K562 (cell line): ENCODE data around the gene RNPEPL1. TPM values are rescaled to one million over a fixed set of nuclear protein-coding genes. Genes with fewer than 3 reads are reported as not detected.

Experiments
- ATAC-seq: fragments of 200-7000 bp; cut with Tn5 transposase; 3 replicates; pipeline ENCODE4 v1.9.1; 2020; ENCODE audit warnings: moderate library complexity
- BruUV-seq: library from RNA; stranded (reverse); fragments of 400-500 nt; replicated peaks from 2 replicates; lab custom pipeline; 2021; lab: Mats Ljungman, UMichigan
- CTCF ChIA-PET: fragments of 300-600 bp; formaldehyde crosslinking; extraction: SDS; loops from one replicate; lab custom pipeline; 2021; ENCODE audit warnings: low intra/inter-chr PET ratio; lab: Yijun Ruan, JAX
- POLR2A ChIA-PET: fragments of 300-600, 350-650 bp; sonication (Branson Sonifier 250); formaldehyde crosslinking; extraction: SDS; loops from one replicate; lab custom pipeline; 2021; ENCODE audit warnings: antibody characterized with exemption, inconsistent platforms; lab: Yijun Ruan, JAX
- DNase-seq, 4 experiments: peaks; one replicate each; pipeline versions ENCODE4 v3.0.0 to v3.0.0-alpha.2; 2011 to 2018; ENCODE audit warnings: low spot score in 3 of 4, mixed read lengths in 3 of 4; ENCODE audit errors: extremely low read depth in 1 of 4
- FAIRE-seq: peaks from 2 replicates; lab custom pipeline; 2011; peaks lifted over from hg19 to GRCh38; lab: Jason Lieb, UNC
- H2AFZ ChIP-seq: 2 replicates; pipeline ENCODE4 v1.6.0; 2011; ENCODE audit warnings: low read depth, low read length, control low read depth, inconsistent platforms
- H3K27ac ChIP-seq: fragments of 200-600 bp; 3 replicates; pipeline ENCODE4 v1.8.0; 2011; ENCODE audit warnings: low read depth, mild to moderate bottlenecking, control low read depth, inconsistent platforms, low read length, moderate library complexity, mixed read lengths; ENCODE audit errors: extremely low read depth
- H3K27me3 ChIP-seq, 2 experiments: fragments of 300-600 bp in 1 of 2; 2 replicates in 1 of 2; 3 replicates in 1 of 2; pipeline versions ENCODE4 v1.6.0 to v1.8.0; 2011; ENCODE audit warnings: inconsistent platforms in 2 of 2, low read length in 2 of 2, mild to moderate bottlenecking in 1 of 2, mixed read lengths in 1 of 2, moderate library complexity in 1 of 2; ENCODE audit not compliant: control insufficient read depth in 2 of 2, insufficient read depth in 2 of 2
- H3K36me3 ChIP-seq: fragments of 300-600 bp; 3 replicates; pipeline ENCODE4 v1.8.0; 2011; ENCODE audit warnings: mild to moderate bottlenecking, low read length, inconsistent platforms; ENCODE audit not compliant: control insufficient read depth, insufficient read depth
- H3K4me1 ChIP-seq, 2 experiments: fragments of 200-600 bp in 1 of 2; replicated peaks in 1 of 2; 2 replicates in 1 of 2; 3 replicates in 1 of 2; pipeline versions ENCODE4 v1.5.1 to v1.8.0; 2011; ENCODE audit warnings: inconsistent platforms in 2 of 2, low read length in 2 of 2, mild to moderate bottlenecking in 1 of 2, mixed read lengths in 1 of 2, moderate library complexity in 1 of 2; ENCODE audit not compliant: control insufficient read depth in 2 of 2, insufficient read depth in 2 of 2
- H3K4me2 ChIP-seq: 2 replicates; pipeline ENCODE4 v1.6.1; 2011; ENCODE audit warnings: low read length, control low read depth, inconsistent platforms, mixed read lengths; ENCODE audit not compliant: insufficient read depth
- H3K4me3 ChIP-seq: fragments of 200-600 bp; sonication (generic), shearing (Covaris generic); 2 replicates; pipeline ENCODE4 v1.5.1; 2016; ENCODE audit warnings: control low read depth, inconsistent platforms
- H3K79me2 ChIP-seq: fragments of 200-600 bp; 3 replicates; pipeline ENCODE4 v1.8.0; 2011; ENCODE audit warnings: low read length, inconsistent platforms; ENCODE audit not compliant: control insufficient read depth, insufficient read depth
- H3K9ac ChIP-seq, 2 experiments: 2 replicates each; pipeline versions ENCODE4 v1.6.0 to v1.6.1; 2011; ENCODE audit warnings: low read depth in 2 of 2, low read length in 2 of 2, control low read depth in 1 of 2, inconsistent platforms in 1 of 2, mild to moderate bottlenecking in 1 of 2, mixed read lengths in 1 of 2; ENCODE audit not compliant: insufficient read depth in 1 of 2
- H3K9me1 ChIP-seq: one replicate; pipeline ENCODE4 v1.6.0; 2011; ENCODE audit warnings: inconsistent platforms, mild to moderate bottlenecking, low read length, moderate library complexity; ENCODE audit not compliant: control insufficient read depth, insufficient read depth
- H3K9me3 ChIP-seq: replicated peaks from 2 replicates; pipeline ENCODE4 v1.5.1; 2011; ENCODE audit warnings: low read depth, low read length, inconsistent platforms; ENCODE audit not compliant: control insufficient read depth, insufficient read depth
- H4K20me1 ChIP-seq: replicated peaks from 2 replicates; pipeline ENCODE4 v1.6.1; 2011; ENCODE audit warnings: low read length, inconsistent platforms, mixed read lengths; ENCODE audit not compliant: control insufficient read depth, insufficient read depth
- ATF7 ChIP-seq: fragments of 450-650 bp; IDR thresholded peaks from 2 replicates; pipeline ENCODE4 v1.7.1; 2014; ENCODE audit warnings: mild to moderate bottlenecking, moderate library complexity
- CSDE1 ChIP-seq, 2 experiments: fragments of 450-650 bp; IDR thresholded peaks; 2 replicates each; pipeline ENCODE4 v1.6.1; 2016; ENCODE audit warnings: mild to moderate bottlenecking in 1 of 2
- DIDO1 ChIP-seq: fragments of 450-650 bp; IDR thresholded peaks from 2 replicates; pipeline ENCODE4 v1.6.1; 2016; ENCODE audit warnings: low read depth, missing biosample characterization, missing genetic modification characterization
- HMG20A ChIP-seq: fragments of 450-650 bp; formaldehyde crosslinking; conservative IDR thresholded peaks from 2 replicates; pipeline ENCODE4 v1.4.0; 2020; ENCODE audit warnings: mild to moderate bottlenecking, mixed read lengths
- ILK ChIP-seq: fragments of 450-650 bp; IDR thresholded peaks from 2 replicates; pipeline ENCODE4 v1.6.1; 2016; ENCODE audit warnings: missing genetic modification characterization, low read depth, mild to moderate bottlenecking, missing compliant biosample characterization, moderate library complexity, borderline replicate concordance
- PHTF2 ChIP-seq: fragments of 250-450 bp; sonication (Bioruptor Pico); IDR thresholded peaks from 2 replicates; pipeline ENCODE4 v1.5.0; 2021; ENCODE audit warnings: mild to moderate bottlenecking
- SUPT5H ChIP-seq: fragments of 450-650 bp; IDR thresholded peaks from 2 replicates; pipeline ENCODE4 v1.6.1; 2016
- ZFP36 ChIP-seq: fragments of 150-350 bp; IDR thresholded peaks from 2 replicates; pipeline ENCODE4 v1.6.1; 2018; ENCODE audit warnings: low read length, low read depth; ENCODE audit not compliant: partially characterized antibody
- WGBS: fragments of 100-300 bp; shearing (Covaris generic); methylation state at CpG from one replicate; pipeline ENCODE4 v1.1.6; 2016; ENCODE audit warnings: low coverage, mixed read lengths; ENCODE audit not compliant: insufficient coverage; ENCODE audit errors: missing lambda C conversion rate; 5-methylcytosine and 5-hydroxymethylcytosine counted together
- in situ Hi-C: fragments of 300-500 bp; cut with MboI; formaldehyde crosslinking; loops from 4 replicates; pipeline ENCODE4 v1.15.0; 2018; ENCODE audit warnings: inconsistent platforms, mixed read lengths
- intact Hi-C: fragments of 100-400 bp; cut with micrococcal nuclease; formaldehyde crosslinking; loops from 2 replicates; pipeline ENCODE4 v1.14.2; 2022
- polyA plus RNA-seq, 8 experiments: library from polyadenylated mRNA; depleted of rRNA in 4 of 8; stranded (reverse) in 5 of 8; unstranded in 3 of 8; fragments of >200 nt; fragmentation: Nextera tagmentation in 2 of 8; fragmentation: Illumina TruSeq in 1 of 8; extraction: Ambion mirVana in 2 of 8; extraction: Trizol in 1 of 8; gene quantifications; 2 replicates each; pipeline versions ENCODE4 v1.2.1 to v1.2.3, GENCODE V29; 2011 to 2014; ENCODE audit warnings: inconsistent platforms in 1 of 8, missing spikeins in 1 of 8
- total RNA-seq, 7 experiments: library from RNA; depleted of rRNA in 6 of 7; stranded (reverse); fragments of >200 nt in 6 of 7; fragmentation: Illumina TruSeq in 2 of 7; extraction: Trizol in 2 of 7; gene quantifications; 2 replicates each; pipeline versions ENCODE4 v1.2.1 to v1.2.3, GENCODE V29; 2011 to 2021; ENCODE audit warnings: low replicate concordance in 1 of 7
- TF ChIP-seq, protein P1 (sequence below), 2 experiments: fragments of 450-650 bp in 1 of 2; sonication (generic) in 1 of 2; formaldehyde crosslinking in 1 of 2; IDR thresholded peaks; 2 replicates each; pipeline versions ENCODE4 v1.7.1 to v1.9.0; 2016 to 2022; ENCODE audit warnings: inconsistent platforms in 1 of 2, mild to moderate bottlenecking in 1 of 2, missing genetic modification reagents in 1 of 2

Gene RNPEPL1
- total and polyA plus RNA-seq, 9 of the 15 experiments (the other 6 are each of a cell fraction or from before 2014, with no cell fraction given), result 0.07 to 38.7 (median 5.6) TPM

DNA sequence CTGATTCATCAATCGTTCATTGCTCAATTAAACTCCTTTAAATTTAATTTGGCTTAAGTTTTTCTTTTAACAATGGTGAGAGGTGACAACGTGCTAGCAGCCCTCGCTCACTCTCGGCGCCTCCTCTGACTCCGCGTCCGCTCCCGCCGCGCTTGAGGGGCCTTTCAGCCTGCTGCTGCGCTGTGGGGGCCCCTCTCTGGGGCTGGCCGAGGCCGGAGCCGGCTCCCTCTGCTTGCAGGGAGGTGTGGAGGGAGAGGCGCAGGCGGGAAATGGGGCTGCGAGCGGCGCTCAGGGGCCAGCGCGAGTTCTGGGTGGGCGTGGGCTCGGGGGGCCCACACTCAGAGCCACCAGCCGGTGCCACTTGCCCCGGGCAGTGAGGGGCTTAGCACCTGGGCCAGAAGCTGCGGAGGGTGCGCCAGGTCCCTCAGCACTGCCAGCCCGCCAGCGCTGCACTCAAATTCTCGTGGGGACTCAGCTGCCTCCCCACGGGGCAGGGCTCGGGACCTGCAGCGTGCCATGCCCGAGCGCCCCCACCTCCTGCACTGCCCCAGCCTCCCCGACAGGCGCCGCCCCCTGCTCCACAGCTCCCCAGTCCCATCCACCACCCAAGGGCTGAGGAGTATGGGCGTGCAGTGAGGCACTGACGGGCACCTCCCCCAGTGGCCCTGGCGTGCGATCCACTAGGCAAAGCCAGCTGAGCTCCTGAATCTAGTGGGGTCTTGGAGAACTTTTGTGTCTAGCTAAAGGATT, 30.1 kb upstream of the RNPEPL1 start:
- in situ Hi-C loops, result no loop called here
- H3K36me3 ChIP-seq, result peaks cover 34% of the 10 kb centered on the region; the same call in 2 of the 3 replicates

More for the DNA sequence above, 30.1 kb upstream of the RNPEPL1 start:
- DNase-seq (no peak), FAIRE-seq (no peak), ATAC-seq (no peak)
- BruUV-seq, result no TSS peak
- POLR2A ChIA-PET, result interaction anchor here (0.6 to 0.7 kb wide), 2 partner anchors 213 to 266 kb away, joined by 3 read pairs; no protein-coding TSS in a partner anchor
- no peak for TF ChIP-seq ILK (tag)
- TF ChIP-seq, protein P1, sequence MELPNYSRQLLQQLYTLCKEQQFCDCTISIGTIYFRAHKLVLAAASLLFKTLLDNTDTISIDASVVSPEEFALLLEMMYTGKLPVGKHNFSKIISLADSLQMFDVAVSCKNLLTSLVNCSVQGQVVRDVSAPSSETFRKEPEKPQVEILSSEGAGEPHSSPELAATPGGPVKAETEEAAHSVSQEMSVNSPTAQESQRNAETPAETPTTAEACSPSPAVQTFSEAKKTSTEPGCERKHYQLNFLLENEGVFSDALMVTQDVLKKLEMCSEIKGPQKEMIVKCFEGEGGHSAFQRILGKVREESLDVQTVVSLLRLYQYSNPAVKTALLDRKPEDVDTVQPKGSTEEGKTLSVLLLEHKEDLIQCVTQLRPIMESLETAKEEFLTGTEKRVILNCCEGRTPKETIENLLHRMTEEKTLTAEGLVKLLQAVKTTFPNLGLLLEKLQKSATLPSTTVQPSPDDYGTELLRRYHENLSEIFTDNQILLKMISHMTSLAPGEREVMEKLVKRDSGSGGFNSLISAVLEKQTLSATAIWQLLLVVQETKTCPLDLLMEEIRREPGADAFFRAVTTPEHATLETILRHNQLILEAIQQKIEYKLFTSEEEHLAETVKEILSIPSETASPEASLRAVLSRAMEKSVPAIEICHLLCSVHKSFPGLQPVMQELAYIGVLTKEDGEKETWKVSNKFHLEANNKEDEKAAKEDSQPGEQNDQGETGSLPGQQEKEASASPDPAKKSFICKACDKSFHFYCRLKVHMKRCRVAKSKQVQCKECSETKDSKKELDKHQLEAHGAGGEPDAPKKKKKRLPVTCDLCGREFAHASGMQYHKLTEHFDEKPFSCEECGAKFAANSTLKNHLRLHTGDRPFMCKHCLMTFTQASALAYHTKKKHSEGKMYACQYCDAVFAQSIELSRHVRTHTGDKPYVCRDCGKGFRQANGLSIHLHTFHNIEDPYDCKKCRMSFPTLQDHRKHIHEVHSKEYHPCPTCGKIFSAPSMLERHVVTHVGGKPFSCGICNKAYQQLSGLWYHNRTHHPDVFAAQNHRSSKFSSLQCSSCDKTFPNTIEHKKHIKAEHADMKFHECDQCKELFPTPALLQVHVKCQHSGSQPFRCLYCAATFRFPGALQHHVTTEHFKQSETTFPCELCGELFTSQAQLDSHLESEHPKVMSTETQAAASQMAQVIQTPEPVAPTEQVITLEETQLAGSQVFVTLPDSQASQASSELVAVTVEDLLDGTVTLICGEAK (IDR thresholded peaks at IDR 0.05), result no peak
- TF ChIP-seq, protein P1 (CRISPR knock-in tag; IDR thresholded peaks at IDR 0.05), result no peak
- TF ChIP-seq DIDO1, result no peak
- no peak for TF ChIP-seq ZFP36
- no peak for TF ChIP-seq SUPT5H
- no peak for TF ChIP-seq HMG20A (CRISPR knock-in tag)
- no peak for TF ChIP-seq CSDE1 (IDR thresholded peaks at IDR 0.05)
- no peak for TF ChIP-seq ATF7
- no peak for TF ChIP-seq PHTF2 (CRISPR knock-in tag)
- Histone ChIP-seq H3K9me1 (no peaks in the 10 kb centered on the region), H3K4me2 (no peak overlapping the region), H3K27me3 (no peaks in the 10 kb centered on the region), H3K4me1 (no peaks in the 10 kb centered on the region), H3K9ac (no peak overlapping the region), H4K20me1 (no peaks in the 10 kb centered on the region), H3K27ac (no peak overlapping the region), H3K4me3 (no peak overlapping the region), H3K9me3 (peaks cover 3% of the 10 kb centered on the region), H3K79me2 (no peaks in the 10 kb centered on the region), H2AFZ (no peak overlapping the region)
- CTCF ChIA-PET, result no interaction called here
- WGBS, result 96% methylated on average over 14 of the region's 43 CpGs
- intact Hi-C loops, result no loop called here
